ENCODE data around the gene PGRMC2. TPM values are rescaled to one million over a fixed set of nuclear protein-coding genes. Genes with fewer than 3 reads are reported as not detected.

PGRMC2 gene
- total and polyA plus RNA-seq, 2 of the 8 experiments (the other 6 are each of a cell fraction or from before 2014, with no cell fraction given) = 9.5 to 85.3 TPM

GRCh38 chr4:128275346-128275745 is 12.3 kb downstream of the PGRMC2 start (continued):
- TF ChIP-seq EGR1 (IDR thresholded peaks at IDR 0.05; ENCODE audit: borderline replicate concordance, low read depth, low read length) (no peak), RFX5 (IDR thresholded peaks at IDR 0.05; ENCODE audit: borderline replicate concordance, low read depth, low read length) (no peak), EZH2 (IDR thresholded peaks at IDR 0.05; ENCODE audit: low read depth, low read length, severe bottlenecking) (no peak)
